ENCODE data around the gene F13A1.
"Not testable (repeated sequence)": the region's sequence is repeated elsewhere in the genome, so short reads cannot be mapped to it uniquely, and the experiment has no call there.

The F13A1 gene

DNA sequence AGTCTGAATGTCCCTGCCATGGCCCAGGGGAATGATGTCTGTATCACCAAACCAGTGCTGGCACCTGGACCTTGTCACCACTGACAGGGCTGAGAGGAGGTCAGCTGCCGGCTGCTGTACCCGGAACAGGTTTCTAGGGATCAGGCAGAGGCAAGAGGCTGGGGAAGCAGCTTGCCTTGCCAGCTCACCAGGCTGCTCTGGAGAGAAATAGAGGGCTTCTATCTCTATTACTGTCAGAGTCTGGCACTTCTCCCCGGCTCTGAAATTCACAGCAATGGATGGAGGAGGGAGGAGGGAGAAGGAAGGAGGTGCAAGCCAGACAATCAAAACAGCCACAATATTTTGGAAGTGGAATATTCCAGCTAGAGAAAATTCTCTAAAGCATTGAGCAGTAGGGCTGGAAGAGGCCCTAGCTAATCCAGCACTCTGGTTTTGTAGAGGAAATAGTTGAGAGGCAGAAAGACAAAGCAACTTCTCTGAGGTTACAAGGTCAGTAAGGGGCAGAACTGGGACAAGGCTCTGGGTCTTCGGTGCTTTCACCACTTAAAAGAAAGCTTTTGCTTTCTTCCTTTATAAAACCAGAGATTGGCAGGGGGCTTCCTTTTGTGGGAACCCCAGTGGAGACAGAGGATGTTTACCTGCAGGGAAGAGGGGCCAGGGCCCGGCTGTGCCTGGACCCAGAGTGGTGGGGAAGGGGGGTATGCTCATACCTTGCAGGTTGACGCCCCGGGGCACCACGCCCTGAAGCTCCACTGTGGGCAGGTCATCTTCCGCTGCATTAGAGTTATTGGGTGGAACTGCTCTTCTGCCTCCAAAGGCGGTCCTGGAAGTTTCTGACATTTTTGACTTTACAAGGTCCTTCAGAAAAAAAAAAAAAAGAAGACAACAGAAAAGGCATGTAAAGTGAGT, 2.4 kb downstream of the F13A1 start:
- DNase-seq (ENCODE audit: low read depth in 2 of 2): no peak

DNA sequence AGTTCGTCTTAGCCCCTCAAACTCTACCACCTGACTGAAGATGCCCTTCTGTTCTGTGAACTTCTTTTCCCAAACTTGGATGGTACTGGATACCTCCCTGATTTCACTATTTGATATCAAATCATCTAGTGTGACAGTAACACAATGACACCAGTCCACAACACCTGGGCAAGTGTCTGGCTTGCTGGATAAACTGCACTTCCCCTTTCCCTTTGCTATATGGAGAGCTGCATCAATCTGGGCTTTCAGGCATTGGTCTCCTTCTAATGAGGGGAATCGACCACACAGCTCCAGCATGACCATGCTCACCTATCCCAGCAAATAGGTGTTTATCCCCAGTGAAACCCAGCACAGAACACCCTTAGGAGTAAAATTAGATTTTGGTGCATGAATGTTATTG, 3.1 kb downstream of the F13A1 start:
- DNase-seq (ENCODE audit: low read depth in 2 of 2): no peak

DNA sequence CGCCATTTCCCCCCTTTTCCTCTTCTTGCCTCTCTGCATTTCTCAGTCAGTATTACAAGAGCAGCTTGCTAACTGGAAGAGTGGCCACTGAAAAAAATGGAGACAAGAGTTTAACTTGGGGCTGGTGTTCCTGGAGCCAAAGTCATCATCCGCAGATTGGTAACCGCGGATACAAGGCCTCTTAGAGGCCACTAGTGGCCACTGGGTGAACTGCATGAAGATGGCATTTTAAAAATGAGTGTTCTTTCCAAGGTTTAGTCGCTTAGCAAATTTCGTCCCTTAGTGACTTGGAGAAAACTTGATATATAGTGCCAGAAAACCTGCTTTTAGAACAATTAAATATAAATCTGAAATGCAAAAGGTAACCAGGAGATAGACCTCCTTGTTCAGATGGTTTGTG, 4.8 kb downstream of the F13A1 start:
- no peak for DNase-seq (ENCODE audit: low read depth in 2 of 2)

DNA sequence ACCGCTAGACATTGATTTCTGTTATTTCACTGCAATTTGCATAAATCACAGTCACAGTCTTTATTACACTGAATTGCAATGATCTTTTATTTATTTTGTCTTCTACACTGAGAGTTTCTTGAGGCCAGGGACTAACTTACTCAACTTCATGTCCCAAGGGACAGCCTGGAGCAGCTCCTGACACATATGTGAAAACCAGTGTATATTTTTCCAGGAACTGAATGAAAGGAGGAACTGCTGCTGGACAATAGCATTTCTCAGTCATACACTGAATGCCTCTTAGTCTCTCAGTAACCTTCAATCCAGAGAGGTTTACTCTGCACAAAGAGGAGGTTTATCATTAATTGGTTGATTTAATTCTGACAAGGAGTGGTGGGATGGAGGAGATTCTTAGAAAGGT, 5.9 kb downstream of the F13A1 start:
- DNase-seq (ENCODE audit: low read depth in 2 of 2): no peak

DNA sequence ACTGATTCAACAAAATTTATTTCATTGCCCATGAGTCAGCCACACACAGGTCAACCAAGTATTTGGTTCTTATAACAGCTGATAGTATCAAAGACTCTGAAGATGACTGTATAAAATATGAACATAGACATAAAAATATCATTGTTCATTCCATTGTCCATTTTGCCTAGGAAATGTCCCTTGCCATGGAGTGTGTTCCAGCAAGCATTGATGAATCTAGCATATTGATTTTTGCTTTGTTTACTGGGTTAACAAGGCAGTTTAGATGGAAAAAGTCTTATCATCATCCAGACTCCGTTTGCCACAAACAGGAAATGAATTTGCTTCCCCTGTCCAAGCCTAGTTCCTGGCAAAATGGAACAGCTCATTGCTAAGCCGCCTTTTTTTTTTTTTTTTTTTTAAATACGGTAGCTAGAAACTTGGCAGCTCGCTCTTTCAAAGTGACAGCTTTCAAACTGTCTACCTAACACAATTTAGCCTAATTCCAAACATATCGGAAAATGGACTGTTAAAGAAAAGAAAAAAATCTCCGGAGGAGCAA, 7.5 kb downstream of the F13A1 start:
- no peak for DNase-seq (ENCODE audit: low read depth in 2 of 2)

DNA sequence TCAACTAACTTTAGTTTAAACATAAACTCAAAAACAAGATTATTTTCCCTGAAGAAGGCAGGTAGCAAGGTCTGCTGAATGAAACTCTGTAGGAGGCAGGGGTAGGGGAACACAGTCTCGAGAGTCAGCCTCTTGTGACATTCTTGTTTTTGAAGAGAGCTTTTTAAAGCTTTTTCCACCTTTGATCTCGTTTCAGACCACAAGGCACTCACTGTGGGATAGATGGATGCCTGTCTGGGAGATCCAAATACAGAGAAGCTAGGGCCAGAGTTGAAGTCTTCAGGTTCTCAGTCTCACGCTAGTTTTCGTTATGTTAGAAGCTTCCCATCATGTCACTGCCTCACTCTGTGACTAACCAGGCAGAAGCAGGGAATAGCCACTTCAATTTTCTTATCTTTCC, 14.9 kb downstream of the F13A1 start:
- DNase-seq (ENCODE audit: low read depth in 2 of 2): no peak

DNA sequence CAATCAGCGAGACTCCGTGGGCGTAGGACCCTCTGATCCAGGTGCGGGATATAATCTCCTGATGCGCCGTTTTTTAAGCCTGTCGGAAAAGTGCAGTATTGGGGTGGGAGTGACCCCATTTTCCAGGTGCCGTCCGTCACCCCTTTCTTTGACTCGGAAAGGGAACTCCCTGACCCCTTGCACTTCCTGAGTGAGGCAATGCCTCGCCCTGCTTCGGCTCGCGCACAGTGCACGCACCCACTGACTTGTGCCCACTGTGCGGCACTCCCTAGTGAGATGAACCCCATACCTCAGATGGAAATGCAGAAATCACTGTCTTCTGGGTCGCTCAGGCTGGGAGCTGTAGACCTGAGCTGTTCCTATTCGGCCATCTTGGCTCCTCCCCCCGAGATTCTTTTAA, 20.1 kb downstream of the F13A1 start:
- not testable (repeated sequence) for DNase-seq (ENCODE audit: low read depth in 2 of 2)

DNA sequence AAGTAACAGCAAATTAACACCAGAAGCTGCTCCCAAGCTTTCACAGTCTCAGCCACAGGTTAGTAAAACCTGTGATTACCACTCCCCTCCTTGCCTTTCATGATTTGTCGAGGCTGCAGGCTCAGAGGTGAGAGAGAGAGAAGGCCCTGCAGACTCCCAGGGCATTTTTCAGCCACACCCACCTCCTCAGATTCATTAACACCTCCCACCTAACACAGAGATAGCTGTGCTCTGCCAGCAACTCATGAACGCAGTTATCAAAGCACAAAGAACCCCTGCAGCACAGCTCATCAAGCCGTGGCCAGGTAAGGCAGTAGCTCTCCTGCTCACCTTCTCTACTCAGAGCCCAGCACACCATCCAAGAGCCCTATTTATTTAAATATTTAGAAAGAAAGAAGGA, 27.1 kb downstream of the F13A1 start:
- DNase-seq (ENCODE audit: low read depth in 2 of 2): no peak

DNA sequence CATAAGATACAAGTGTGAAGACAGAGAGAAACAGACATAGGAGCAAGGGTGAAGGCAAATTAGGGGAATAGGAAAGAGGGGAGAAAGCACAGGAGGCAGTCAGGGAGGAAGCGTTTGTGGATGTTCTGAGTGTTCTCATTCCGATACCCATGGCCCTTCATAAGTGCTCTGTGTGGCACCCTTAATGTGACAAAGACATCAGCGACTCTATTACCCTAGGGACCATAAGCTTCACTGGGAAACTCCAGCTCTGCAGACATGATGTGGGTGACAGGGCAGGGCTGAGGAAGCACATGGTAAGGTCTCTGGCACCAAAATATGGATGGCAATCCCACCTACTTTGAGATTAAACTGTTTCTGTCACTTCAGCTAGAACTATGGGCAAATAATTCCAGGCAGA, 33.0 kb downstream of the F13A1 start:
- no peak for DNase-seq (ENCODE audit: low read depth in 2 of 2)

DNA sequence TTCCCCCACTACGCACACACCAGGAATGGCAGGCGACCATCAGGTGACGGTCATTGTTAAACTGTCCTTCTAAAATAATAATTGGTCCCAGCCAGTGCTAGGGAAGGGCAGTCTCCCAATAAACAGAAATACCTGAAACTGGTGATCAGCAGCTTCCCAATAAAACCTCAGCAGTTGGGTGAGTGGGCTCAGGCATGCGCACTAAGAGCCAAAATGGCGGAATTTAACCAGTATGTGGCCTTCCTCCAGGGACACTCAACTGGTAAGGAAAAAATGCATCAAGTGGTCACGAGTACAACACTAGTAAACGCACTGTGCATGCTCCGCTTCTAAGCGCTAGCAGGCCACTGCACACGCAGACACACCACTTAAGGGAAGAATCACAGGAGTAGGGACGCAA, 34.8 kb downstream of the F13A1 start:
- DNase-seq (ENCODE audit: low read depth in 2 of 2): no peak

DNA sequence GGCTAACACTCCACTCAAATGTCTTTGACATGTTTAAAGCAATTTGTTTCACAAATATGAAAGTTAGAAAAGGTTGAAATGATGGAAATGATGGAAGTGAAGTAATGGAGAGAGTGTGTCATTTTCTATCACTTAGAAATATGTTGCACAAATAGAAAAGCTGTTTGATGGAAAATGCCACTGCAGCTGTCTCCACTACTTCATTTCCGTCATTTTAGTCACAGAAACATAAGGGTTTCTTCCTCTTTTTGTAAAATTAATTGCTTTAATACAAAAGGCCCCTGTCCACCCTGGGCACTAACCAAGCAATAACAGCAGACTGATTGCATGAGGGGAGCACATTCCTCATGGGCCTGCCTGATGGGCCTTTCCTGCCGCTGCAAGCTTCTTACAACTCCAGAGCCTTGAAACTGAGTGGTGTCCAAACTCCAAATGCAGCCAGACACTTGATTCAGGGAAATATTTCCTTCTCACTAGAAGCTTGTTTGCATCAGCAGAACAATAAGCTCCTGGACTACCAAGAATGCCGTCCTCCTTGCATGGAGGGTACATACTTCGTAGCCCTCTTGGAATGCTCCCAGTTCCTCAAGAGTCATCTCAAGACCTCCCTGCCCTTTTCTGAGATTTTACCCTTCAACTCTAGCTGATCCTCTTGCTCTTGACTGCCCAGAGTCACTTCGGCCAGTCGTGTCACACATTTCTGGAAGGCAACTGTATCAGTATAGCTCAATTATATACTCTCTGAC, 36.1 kb downstream of the F13A1 start:
- DNase-seq (ENCODE audit: low read depth in 2 of 2): no peak

DNA sequence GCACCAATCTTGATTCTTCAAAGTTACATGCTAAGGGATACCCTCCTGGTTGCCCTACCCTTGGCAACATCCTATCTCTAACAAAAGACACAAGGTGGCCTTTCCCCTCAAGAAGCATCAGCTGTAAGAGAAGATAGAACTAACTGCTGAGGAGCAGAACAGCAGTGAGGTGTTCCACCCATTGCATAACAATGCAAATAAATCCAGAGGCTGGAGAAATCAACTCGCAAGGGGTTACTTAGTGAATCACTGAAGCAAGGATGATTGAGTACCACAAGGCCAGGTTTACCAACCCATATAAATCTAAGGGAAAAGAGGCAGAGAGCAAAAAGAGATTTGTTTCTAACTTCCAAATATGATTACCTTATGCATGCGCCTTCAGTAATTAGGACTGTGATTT, 36.7 kb downstream of the F13A1 start:
- DNase-seq (ENCODE audit: low read depth in 2 of 2): no peak

DNA sequence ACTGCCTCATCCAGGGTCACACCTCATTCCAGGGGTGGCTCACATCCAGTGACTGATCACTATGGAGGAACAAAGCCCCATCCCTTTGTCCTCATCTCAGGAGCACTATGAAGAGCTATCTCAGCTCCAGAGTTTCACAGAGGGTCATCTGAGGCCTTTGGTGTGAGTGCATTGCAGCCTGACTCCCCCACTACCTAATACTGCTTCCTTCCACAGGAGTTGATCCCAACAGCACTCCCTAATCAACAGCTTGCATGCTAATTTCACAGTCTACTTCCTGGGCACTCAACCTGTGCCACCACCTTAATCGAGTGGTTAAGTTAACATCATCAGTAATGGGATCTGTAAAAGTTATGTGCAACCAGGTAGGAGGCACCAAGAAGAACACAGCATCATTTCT, 37.7 kb downstream of the F13A1 start:
- DNase-seq (ENCODE audit: low read depth in 2 of 2): no peak

DNA sequence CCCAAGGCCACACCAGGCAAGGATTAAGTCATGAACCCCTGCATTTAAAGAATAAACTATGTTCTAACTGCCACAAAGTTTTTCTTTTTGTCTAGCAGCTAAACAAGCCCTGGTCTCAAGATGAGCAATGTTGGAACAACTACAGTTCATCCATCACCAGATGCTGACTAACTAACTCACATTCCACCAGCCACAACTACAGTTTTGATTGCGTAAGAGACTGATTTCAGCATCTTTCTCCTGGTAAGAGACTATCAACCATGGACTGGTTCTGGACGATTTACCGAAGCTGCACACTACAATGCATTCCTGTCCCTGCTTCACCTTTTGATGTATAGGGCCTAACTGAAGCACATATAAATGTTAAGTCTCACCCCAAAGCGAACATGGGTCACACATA, 43.0 kb downstream of the F13A1 start:
- no peak for DNase-seq (ENCODE audit: low read depth in 2 of 2)

DNA sequence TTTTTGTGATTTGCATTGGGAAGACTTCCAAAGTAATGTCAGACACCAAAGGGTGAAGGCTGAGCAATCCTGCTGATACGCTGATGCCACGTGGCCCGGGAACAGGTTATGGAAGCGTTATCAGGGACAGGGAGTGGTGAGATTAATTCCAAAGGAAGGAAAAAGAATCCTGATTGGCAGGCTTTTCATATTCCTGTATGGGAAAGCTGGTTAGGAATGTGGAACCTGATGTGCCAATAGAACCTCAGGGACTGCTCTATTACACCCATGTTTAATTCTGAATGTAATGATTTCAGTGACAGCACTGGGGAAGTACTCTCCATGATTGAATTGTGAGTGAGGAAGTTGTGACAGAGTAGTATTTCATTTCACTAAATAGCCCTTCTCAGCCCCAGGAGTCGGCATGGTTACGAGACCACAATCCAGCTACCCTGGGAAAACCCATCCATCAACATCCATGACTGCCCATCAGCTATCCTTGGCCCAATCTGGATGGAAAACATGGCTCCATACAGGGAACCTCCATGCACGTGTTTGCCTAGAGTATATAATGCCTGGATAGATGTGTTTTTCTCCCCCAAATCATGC, 49.4 kb downstream of the F13A1 start:
- no peak for DNase-seq (ENCODE audit: low read depth in 2 of 2)

DNA sequence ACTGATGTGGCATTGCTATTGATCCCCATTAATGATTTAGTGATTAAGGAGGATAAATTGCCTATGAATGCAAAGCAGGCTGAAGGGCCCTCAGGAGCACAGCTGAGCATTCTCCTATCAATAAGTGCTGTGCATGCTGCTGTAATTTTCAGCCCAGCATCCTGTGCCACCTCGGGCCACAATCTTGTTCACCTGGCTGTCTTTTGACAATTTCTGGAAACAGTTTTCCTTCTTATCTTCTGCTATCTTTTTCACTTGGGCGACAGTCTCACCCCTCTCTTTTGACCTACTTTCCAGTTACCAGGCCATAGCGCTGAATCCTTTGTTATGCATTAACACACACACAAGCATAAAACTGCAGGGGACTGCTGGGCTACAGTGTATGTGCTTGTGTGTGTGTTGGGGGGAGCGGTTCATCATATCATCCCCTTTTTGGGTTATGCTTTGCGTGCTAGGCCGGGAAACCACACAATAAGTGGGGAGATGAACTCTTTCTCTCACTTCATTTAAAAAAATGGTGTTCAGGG, 60.2 kb downstream of the F13A1 start:
- no peak for DNase-seq (ENCODE audit: low read depth in 2 of 2)

DNA sequence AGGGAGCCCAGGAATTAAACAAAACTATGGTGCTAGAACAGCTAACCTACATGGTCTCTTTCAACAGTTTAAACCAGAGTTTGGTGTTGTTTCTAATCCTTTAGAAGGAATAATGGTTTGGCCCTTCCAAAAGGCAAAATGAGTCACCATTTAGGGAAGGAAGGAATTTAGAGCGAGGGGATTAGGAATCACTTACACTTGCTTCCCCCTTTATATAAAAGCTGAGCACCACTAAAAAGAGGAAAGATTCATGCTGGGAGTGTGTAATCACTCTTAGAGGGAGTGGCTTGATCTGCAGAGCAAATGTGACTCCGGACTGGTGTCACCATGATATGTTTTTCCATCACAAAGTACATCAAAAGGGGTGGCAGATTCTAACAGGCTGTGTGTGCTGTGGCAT, 63.6 kb downstream of the F13A1 start:
- DNase-seq (ENCODE audit: low read depth in 2 of 2): no peak

DNA sequence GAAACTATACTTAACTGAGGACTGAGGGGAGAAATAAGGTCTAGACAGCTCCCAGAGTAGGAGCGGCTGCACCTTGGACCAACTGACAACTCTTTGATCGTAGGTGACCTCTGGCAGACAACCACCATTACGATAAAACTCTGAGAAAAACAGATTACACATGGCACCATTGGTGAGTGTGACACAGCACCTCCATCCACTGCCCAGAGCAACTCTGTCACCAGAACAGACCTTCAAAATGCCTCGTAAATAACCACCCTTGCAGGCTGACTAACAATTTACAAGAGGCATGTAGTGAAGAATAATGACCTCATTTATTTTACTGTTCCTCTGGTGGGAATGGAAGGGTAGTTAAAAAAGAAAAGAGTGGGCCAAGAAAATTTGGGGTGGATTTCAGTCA, 64.2 kb downstream of the F13A1 start:
- no peak for DNase-seq (ENCODE audit: low read depth in 2 of 2)

DNA sequence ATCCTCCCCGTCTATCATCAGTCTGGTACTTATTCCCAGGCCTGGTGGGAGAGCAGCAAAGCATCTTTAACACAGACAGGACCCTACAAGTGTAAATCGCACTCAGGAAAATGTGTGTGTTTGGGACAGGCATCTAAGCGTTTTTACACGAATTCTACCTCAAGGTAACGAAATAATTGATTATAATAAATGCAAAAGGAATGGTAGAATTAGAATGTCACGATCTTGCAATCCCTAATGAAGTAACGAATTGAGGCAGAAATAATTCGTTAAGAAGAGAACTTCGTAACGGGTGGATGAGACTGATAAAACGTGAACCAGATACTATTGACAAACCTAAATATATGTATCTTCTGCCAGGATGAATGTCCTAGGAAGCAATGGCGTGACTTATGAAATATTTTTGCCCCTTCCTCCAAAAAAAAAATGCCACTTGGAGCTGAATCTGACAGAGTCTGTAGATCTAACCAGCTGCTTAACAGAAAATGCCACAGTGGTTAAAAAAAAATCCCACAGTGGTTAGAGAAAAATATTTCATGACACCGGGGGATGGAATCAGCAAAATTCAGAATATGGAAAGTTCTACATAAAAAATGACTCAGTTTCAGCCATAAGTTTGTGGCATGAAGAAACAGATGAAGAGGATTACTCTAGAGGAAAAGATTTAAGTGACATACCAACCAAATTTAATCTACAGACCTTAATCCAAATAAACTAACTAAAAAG, 68.7 kb downstream of the F13A1 start:
- DNase-seq (ENCODE audit: low read depth in 2 of 2): no peak

DNA sequence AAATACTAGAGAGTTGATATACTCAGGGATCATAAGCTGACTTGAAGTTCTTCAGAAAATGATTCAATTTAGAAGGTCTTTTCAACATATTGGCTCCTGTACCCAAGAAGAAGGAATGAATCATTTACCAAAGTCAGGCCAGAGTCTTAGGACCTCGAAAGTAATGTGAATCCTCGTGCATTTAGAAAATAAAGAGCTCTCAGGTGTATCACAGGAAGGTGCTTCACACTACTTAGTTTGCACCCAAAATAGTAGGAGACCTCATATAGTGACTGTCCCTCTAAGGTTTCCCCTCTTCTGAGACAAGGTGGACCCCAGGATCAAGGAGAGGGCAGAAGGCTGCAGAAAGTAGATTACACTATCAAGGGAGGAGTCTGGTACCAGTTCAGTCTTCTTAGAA, 71.8 kb downstream of the F13A1 start:
- no peak for DNase-seq (ENCODE audit: low read depth in 2 of 2)

DNA sequence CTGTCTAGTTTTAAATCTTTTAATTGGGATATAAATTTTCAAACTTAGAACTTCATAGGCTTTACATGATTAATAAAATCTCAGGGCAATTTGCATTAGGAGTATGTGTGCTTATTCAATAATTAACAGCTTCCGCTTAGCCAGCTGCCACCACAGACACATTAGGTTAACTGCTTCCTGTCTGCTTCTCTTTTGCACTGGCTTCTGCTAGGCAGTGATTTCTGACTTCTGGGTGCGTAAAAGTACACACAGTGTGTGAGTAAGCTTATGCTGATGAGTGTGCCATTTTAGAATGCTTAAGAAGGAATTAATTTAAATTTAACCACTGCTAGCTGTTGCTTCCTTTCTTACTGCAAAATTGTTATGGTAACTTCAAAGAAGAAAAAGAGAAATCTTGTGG, 73.9 kb downstream of the F13A1 start:
- no peak for DNase-seq (ENCODE audit: low read depth in 2 of 2)

DNA sequence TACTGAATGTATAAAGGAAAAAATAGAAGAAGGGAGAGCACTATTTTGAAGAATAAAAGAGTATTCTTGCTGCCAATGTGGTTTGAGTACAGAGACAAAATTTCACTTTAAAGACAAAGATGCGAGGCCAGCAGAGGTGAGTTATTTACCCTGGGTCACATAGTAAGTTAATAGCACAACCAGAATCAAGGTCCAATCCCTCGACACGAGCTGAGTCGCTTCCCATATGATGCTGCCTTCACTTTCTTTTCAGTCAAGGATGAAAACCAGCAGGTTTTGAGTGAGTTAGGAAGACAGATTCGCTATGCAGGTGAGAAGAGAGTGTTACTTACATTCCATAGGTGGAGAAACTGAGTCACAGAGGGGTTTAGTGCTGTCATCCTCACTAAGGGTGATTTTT, 75.8 kb downstream of the F13A1 start:
- DNase-seq (ENCODE audit: low read depth in 2 of 2): no peak
